ENCODE data around the gene KRTAP19-2. TPM values are rescaled to one million over a fixed set of nuclear protein-coding genes. Genes with fewer than 3 reads are reported as not detected.

The KRTAP19-2 gene
- total RNA-seq, 1 donor from 2014 or later: not detected

- H3K9me3 Mint-ChIP-seq: peaks cover 3% of the 10 kb centered on the region
- H3K27me3 Mint-ChIP-seq (ENCODE audit: low read depth): no peaks in the 10 kb centered on the region
- no peak within 1 kb of the TSS for H3K27ac Mint-ChIP-seq (ENCODE audit: unreplicated experiment)
- no peak for DNase-seq (ENCODE audit: low read depth, low spot score)
- no peaks in the 10 kb centered on the region for H3K36me3 Mint-ChIP-seq (ENCODE audit: low read depth)
- no peaks in the 10 kb centered on the region for H3K4me1 Mint-ChIP-seq
- H3K4me3 Mint-ChIP-seq: no peak within 1 kb of the TSS
- TF ChIP-seq CTCF (conservative IDR thresholded peaks at IDR 0.05): no peak
Measured at GRCh38 chr21:30497065-30497464, 9.8 kb upstream of the KRTAP19-2 start, which contains the start of gene KRTAP19-4. KRTAP19-4 (minus strand) TSS chr21:30497165; CDS start chr21:30497110, 55 bp downstream.

- H3K4me3 Mint-ChIP-seq: no peak within 1 kb of the TSS
- H3K9me3 Mint-ChIP-seq: peaks cover 7% of the 10 kb centered on the region
- H3K27ac Mint-ChIP-seq (ENCODE audit: unreplicated experiment): no peak within 1 kb of the TSS
- H3K4me1 Mint-ChIP-seq: no peaks in the 10 kb centered on the region
- TF ChIP-seq CTCF (conservative IDR thresholded peaks at IDR 0.05): no peak
- no peak for DNase-seq (ENCODE audit: low read depth, low spot score)
- H3K27me3 Mint-ChIP-seq (ENCODE audit: low read depth): no peaks in the 10 kb centered on the region
- H3K36me3 Mint-ChIP-seq (ENCODE audit: low read depth): no peaks in the 10 kb centered on the region
Measured at GRCh38 chr21:30491963-30492428, 4.8 kb upstream of the KRTAP19-2 start, which contains the start of gene KRTAP19-3. KRTAP19-3 (minus strand) TSS chr21:30492013; CDS start chr21:30491957, 56 bp downstream.

- Mint-ChIP-seq H3K27me3 (ENCODE audit: low read depth) (no peaks in the 10 kb centered on the region), H3K4me3 (no peak overlapping the region), H3K9me3 (peaks cover 14% of the 10 kb centered on the region), H3K4me1 (peaks cover 3% of the 10 kb centered on the region), H3K36me3 (ENCODE audit: low read depth) (peaks cover 3% of the 10 kb centered on the region), H3K27ac (ENCODE audit: unreplicated experiment) (no peak overlapping the region)
- TF ChIP-seq CTCF (conservative IDR thresholded peaks at IDR 0.05): no peak
- DNase-seq (ENCODE audit: low read depth, low spot score): no peak
Measured at GRCh38 chr21:30486180-30486579, 1.1 kb downstream of the KRTAP19-2 start.

GRCh38 chr21:30482130-30482529 is 5.1 kb downstream of the KRTAP19-2 start:
- TF ChIP-seq CTCF (conservative IDR thresholded peaks at IDR 0.05): no peak
- Mint-ChIP-seq H3K4me1 (peaks cover 3% of the 10 kb centered on the region), H3K27ac (ENCODE audit: unreplicated experiment) (no peak overlapping the region), H3K9me3 (peaks cover 8% of the 10 kb centered on the region), H3K27me3 (ENCODE audit: low read depth) (no peaks in the 10 kb centered on the region), H3K36me3 (ENCODE audit: low read depth) (peaks cover 3% of the 10 kb centered on the region), H3K4me3 (no peak overlapping the region)
- DNase-seq (ENCODE audit: low read depth, low spot score): no peak

GRCh38 chr21:30480145-30480544 is 7.1 kb downstream of the KRTAP19-2 start, which contains the start of gene KRTAP19-1:
KRTAP19-1 (minus strand) TSS chr21:30480367; CDS start chr21:30480317, 50 bp downstream.
- Mint-ChIP-seq H3K9me3 (no peaks in the 10 kb centered on the region), H3K4me3 (no peak within 1 kb of the TSS), H3K27me3 (ENCODE audit: low read depth) (peaks cover 2% of the 10 kb centered on the region), H3K27ac (ENCODE audit: unreplicated experiment) (no peak within 1 kb of the TSS), H3K4me1 (peaks cover 3% of the 10 kb centered on the region), H3K36me3 (ENCODE audit: low read depth) (no peaks in the 10 kb centered on the region)
- no peak for DNase-seq (ENCODE audit: low read depth, low spot score)
- TF ChIP-seq CTCF (conservative IDR thresholded peaks at IDR 0.05): no peak
